NCI-H1694 treated with DMSO at 0.1 percent for 48 hours (cell line): Measurements from ENCODE around the gene ZSWIM4.

ENCODE experiments used
- DNase-seq: peaks from one replicate; lab custom pipeline; 2025; lab: John Stamatoyannopoulos, UW

Gene ZSWIM4

DNA sequence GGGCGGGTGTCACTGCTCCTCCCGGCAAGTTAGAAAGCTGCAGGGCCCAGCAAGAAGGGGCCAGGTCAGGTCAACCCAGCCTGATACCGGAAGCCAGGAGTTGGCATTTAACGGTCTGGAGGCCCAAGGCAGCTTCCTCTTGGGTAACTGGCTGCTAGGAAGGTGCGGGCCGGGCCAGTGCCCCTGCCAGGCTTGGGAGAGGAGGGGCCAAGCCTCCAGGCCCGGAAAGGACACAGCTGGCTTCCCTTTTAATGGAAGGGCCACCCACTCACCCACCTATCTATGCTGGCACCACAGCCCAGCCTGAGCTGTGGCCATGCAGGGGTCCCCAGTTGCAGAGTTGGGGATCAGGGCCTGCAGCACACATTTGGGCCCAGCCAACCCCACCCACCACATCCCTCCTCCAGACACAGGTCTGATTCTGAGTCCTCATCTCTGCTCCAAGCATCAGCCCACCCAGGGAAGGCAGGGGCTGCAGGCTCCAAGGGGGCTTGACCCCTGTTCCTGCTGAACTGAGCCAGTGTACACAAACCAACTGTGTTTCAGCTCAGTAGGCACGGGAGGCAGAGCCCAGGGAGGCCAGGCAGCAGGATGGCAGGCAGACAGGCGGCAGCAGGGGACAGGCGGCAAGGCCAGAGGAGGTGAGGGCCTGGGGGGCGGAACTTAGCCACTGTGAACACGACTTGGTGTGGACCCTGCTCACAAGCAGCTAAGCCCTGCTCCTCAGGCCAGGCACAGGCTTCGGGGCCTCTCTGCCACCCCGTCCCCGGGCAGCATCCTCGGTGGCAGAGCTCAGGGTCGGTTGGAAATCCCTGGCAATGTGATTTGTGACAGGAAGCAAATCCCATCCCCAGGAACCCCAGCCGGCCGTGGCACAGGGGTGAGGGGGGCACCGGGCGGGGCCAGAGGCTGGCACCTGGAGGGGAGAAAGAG lies 40.8 kb downstream of the ZSWIM4 start:
- DNase-seq: no peak

DNA sequence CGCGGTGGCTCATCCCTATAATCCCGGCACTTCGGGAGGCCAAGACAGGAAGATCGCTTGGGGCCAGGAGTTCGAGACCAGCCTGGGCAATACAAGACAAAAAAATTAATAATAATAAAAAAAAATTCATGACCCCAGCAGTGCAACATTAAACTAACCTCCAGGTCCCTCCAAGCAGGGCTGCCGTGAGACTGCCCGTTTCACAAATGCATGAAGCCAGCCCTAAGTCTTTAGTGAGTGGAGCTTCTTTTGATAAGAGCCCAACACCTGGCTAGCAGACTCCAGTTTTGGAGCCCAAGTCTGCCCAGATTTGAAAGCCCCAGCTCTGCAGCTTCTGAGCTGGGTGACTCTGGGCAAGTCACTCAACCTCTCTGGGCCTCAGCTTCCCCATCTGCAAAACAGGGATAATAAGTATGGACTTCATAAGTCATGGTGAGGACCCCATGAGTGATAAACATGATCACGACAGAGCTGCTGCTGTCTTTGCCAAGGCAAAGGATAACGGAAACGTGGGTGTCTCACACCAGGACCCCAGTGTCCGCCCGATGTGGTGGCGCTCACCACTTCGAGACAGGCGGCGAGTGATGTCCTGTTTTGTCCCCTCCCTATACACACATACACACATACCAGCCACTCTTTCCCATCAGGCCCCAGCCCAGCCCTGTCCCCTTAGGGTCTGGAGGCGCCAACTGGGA lies 43.3 kb downstream of the ZSWIM4 start:
- no peak for DNase-seq

DNA sequence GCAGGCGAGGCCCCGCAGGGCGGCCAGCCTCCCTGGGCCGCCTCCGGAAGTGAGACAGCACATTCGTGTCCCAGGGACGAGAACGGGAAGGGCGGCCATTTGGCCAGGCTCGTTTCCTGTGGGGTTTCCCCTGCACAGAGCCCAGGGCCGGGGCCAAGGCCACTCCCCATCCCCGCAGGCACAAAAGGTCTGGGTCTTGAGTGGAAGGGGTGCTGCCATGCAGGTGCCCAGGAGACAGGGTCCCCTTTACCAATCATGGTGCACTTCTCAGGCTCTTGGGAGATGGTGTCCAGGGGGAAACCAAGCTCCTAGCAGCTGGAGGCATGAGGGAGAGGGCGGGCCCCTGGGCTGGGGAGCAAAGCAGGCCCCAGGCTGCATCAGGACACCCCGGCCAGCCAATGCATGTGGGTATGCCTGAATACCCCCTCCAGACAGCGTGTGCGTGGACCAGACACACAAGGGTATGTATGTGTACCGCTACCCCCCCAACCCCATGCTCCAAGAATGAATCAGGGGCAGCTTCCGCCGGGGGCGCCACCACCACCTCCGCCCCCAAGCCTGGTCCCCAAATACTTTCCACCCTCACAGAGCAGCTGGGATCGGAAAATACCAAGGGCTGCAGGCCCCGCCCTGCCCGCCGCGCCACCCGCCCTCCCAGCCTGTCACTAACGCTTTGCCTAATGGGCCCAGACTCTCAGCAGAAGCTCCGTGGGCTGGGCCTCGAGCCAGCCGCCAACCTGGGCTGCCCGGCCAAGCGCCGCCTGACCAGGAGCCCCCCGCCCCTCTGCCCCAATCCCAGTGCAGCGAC lies 44.1 kb downstream of the ZSWIM4 start:
- peak; percentile 25 for DNase-seq

DNA sequence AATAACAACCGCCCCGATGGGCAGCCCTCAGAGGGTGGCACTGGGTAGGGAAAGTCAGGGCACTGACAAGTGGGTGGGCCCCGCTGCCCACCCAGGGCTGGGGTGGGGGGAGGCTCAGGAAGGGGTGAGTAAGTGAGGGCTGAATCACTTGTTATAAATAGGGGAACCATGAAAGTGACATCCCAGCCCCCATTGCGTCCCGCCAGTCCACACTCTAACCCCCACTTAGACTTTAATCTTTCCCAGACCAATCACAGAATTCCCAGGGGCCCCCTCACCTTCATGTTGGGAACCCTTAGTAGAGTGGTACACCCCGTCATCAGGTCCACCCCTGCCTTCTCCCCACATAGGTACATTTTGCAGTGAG lies 44.7 kb downstream of the ZSWIM4 start:
- DNase-seq: no peak

DNA sequence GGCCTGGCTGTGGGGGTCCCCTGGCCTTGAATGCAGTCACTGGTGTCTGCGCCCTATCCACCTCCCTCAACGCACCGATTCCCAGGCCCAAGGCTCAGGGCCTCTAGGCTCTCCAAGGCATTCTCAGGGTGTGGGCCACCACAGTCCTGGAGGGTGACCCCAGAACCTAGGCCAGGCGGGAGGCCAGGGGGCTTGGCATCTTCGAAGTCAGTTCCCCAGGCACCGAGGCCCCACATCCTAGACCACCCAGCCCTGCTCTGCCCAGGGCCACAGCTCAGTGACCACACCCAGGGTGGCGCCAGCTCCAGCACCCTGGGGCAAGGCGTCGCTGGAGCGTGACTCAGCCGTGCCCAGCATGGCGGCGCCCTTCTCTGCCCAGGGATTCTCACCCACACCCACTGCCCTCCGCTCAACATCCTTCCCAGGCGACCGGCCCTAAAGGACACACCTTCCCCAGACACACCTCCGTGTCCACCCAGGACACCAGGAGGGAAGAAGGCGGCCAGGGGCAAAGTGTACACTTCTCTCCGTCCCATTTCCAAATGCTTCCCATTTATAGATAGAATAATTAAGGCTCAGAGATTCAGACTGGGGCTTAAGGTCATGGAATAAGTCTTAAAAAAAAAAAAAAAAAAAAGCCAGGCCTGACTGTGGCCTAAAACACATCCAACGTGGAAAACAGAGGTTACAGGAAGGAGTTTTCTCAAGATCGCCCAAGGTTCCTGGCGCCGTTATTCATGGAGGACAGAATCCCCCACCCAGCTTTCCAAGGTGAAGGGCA lies 45.3 kb downstream of the ZSWIM4 start:
- no peak for DNase-seq

DNA sequence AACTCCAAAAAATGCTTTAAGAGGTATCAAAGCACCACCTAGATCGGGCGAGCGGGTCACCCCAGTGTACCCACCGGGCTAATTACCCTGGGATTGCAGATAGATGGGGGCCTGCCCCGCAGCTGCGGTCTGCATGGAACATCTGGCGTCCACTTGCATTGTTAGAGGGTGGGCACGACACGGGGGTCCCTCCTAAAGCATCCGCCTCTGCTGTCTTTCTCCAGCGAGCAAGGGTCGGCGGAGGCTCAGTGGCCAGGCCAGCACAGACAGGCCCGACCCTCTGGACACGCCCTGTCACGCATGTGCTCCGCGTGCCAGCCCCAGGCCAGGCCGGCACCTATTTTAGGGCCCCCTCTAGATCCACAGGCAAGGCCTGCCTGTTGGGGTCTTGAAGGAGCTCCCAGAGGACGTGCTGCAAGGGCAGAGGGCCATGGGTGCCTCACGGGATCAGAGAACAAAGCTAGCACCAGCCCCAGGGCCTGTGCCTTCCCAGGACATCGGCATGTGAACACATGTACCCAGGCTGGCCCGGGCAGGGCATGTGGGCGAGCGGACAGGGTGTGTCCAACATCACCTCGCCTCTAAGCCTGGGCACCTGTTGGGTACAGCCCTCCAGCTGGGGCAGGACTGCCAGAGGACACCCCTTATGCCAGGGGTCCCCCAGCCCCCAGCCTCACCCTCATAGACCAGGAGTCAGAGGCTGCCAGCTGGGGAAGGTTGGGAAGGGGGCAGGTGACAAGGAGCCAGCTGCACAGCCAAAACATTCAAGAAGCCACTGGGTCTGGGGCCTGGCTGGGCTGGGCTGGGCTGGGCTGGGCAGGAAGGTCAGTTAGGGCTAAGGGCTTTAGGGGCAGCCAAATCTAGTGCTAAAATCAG lies 46.1 kb downstream of the ZSWIM4 start:
- DNase-seq: no peak

DNA sequence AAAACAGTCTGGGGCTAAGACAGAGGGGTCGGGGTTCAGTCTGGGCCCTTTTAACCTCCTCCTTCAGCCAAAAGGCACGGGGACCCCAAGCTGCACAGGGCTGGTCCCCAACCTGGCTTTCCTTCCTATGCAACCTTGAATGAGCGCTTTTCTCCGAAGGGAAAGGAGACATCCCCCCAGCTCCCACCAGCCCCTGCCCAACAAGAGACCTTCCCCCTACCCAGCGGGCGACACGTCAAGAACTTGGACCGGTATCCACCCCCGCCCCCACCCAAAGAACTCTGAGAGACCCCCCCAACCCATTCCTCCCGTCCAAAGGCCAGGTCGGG lies 46.7 kb downstream of the ZSWIM4 start:
- no peak for DNase-seq

DNA sequence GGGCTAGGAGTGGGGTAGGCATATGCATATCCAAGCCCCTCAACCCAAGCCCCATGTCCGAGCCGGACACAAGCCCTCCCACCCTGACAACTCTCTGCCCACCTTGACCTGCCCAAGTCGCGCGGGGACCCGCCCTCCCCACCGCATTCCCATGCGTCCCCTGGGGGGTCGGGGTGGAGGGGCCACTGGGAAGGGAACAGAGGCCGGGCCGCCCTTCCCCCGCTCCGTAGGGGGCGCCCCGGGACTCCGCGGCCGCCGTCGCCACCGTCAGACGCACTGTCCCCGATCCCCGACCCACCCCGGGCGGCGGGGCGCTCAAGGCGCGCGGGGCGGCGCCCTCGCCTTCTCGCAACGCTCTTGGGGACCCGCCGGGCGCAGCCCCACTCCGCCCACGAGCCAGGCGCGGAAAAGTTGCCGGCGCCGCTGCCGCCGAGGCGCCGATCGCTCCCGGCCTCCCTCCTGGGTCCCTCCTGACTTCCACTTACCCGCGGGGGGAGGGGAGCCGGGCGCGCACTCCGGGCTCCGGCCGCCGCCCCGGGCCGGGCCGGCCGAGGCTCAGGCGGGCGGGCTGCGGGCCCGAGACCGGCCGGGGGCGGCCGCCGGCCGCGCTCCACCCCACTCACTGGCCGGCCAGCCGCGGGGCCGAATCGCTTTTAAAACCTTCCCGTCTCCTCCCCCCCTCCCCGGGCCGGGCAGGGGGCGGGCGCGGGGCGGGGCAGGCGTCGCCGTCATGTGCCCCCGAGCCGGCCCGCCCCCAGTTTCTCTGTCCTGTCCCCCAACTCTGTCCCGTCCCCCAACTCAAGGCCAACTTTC lies 47.3 kb downstream of the ZSWIM4 start:
- DNase-seq: no peak

DNA sequence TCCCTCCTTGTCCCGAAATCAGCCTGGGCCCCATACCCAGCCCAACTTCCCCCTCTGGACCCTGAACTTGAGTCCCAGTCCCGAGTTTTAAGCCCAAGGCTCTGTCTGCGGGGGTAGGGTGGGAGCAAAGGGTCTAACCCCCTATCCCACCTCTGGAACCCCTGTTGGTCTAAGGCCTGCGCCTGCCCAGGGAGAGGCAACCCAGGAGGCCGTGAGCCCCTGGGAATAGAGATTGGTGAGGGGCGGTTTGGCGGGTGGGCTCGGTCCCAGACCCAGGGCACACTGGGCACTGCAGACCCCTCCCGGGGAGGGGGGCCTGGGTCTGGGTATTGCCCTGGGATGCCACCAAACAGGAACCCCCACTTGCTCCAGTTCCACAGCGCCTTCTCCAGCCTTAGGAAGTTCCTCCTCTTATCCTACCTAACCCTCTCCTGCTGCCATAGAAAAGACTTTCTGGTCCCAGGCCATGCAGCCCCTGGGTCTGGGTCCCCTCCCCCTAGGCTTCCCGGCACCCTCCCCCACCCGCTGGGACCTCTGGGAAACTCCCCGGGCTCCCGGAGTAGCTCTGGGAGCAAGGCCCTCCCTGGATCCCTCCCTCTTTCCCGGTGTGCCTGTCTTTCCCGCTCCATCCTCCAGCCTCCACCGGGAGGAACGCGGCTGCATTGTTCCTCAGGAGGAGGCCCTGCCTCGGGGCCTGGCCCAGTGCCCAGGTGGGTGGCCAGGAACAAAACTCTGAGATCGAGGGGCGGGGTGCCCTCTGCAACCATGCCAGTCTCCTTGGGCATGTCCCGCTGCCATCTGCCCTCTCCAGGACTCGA lies 48.1 kb downstream of the ZSWIM4 start:
- no peak for DNase-seq

DNA sequence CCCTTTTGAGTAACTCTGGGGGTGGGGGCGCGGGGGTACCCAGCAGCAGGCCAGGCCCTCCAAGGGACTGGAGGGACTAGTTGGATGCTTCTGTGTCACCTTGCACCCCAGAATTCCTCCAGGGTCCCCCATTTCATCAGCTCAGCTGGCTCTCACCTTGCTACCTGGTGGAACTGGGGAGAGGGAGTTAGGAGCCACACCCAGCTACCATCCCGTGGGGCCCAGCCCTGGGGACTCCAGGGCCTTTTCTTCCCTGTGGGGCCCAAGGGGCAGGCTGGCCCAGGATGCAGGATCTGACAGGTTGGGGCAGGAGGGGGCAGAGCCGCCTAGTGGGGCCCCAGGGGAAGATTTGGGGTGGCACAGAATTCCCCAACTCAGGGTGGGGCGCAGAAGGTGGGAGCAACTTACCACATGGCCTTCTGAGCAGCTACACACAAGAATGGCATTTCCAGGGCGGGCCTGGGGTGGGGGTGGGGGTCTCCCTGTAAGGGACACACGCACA lies 48.9 kb downstream of the ZSWIM4 start:
- DNase-seq: no peak

DNA sequence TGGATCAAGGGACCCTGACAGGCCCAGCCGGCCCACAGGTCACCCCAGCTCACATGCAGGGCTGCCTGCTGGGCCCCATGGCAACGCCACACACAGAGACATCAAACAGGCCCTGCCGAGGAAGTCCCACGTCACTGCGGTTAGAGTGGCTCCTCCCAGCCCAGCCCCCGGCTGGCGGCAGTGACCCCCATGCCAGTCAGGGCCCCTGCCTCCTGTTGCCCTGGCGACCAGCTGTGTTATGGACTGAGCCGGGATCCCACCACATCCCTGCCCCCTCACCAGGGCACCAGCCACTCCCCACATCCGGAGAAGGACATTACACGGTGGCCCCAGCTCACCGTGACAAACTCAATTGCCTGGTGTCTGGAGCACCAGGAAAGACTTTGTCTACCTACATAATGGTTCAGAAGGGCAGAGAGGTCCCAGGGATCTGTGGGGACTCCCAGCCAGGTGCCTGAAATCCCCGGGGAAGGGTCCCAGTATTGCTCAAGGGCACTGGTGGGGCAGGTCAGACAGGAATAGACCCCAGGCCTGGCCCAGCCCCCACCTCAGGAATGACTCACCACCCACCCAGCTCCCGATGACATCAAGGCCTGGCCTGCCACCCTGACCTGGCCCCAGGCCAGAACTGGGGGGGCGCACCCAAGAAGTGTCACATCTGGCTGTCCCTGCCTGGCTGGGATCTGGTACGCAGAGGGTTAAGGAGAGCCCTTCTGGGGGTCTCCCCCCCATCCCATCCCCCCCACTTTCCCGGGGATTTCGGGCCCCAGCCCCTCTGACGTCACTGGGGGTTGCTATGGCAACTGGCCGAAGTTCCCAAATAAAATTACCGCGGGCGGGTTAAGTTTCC lies 51.5 kb downstream of the ZSWIM4 start:
- peak; percentile 39 for DNase-seq

DNA sequence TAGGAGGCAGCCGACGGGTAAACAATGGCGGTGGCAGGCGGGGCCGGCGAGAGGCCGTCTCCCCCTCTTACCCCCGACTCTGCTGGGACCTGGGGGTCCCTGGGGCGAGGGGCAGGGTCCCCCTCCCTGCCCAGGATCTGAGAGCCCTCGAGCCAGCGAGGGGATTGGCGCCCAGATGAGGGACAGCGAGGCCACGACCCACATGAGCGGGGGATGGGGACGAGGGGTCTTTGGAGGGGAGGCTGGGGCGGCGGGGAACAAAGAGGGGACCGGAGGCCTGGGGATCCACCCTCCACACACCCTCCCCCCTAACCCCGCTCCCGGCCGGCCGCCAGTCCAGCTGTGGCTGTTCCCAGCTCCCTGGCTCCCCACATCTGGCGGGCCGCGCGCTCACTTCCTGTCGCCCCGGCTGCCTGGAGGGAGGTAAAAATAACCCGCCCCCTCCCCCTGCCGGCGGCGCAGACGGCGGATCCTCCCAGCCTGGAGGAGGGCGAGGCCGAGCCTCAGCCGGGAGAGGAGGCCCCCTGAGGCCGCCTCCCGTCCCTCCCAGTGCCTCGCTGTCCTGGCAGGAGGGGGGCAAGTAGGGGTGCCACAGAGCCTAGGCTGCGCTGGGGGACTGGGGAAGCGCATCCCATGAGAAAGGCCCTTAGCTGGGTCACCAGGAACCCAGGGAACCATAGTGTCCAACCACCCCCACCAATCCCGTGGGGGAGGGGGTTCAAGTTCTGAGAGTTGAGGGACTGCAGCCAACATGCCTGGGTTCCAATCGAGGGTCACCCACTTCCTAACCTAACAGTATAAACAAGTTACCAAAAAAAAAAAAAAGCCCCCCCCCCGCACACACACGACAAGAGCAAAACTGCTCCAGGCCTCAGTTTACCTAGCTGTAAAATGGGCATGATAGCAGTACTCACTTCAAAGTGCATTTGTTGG lies 52.4 kb downstream of the ZSWIM4 start:
- DNase-seq: peak; percentile 45

DNA sequence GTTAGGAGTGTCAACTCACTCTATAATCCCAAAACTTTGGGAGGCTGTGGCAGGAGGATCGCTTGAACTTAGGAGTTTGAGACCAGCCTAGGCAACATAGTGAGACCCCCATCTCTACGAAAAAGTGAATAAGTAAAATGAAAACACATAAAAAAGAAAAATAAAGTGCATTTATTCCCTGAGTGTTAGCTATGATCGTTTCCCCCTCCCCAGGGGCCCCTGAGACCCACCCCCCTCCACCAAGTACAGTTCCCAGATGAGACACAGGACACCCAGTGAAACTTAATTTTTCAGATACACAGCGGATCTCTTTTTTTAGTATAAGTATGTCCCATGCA lies 53.1 kb downstream of the ZSWIM4 start:
- DNase-seq: no peak

DNA sequence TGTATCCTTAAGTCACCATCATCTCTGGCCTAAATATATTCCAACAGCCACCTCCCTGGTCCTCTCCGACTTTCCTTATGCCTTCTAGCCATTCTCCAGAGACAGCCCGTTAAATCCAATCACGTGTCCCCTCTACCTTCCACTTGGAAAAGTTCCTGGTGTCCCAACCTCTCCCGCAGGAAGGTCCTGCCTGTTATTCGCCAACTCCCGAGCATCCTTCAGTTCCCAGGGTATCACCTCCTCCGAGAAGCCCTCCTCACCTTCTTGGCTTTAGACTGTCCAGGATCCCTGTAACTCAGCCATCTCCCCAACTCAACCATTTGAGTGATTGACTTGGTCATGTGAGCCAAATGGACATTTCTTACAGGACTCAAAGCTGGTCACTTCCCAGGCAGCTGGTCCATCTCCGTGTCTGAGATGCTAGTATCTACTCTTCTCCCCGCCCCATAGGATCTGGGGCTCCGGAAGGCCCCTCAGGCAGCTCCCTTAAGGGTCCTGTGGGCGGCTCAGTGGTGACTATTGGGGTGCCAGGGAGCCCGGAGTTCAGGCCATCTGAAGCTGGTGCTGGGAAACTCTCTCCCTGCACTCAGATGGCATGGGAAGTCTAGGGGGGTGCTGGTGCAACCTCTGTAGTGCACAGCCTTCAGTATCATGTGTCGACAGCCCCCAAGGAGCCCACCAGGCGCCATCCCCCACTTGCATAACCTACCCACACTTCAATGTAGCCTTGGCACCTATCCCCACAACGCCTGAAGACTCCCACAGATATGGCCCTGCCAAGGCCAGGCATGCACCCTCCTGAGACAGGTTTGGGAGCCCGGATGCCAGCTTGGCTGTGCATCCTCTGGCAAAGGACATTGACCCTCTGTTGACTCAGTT lies 53.8 kb downstream of the ZSWIM4 start:
- DNase-seq: no peak

DNA sequence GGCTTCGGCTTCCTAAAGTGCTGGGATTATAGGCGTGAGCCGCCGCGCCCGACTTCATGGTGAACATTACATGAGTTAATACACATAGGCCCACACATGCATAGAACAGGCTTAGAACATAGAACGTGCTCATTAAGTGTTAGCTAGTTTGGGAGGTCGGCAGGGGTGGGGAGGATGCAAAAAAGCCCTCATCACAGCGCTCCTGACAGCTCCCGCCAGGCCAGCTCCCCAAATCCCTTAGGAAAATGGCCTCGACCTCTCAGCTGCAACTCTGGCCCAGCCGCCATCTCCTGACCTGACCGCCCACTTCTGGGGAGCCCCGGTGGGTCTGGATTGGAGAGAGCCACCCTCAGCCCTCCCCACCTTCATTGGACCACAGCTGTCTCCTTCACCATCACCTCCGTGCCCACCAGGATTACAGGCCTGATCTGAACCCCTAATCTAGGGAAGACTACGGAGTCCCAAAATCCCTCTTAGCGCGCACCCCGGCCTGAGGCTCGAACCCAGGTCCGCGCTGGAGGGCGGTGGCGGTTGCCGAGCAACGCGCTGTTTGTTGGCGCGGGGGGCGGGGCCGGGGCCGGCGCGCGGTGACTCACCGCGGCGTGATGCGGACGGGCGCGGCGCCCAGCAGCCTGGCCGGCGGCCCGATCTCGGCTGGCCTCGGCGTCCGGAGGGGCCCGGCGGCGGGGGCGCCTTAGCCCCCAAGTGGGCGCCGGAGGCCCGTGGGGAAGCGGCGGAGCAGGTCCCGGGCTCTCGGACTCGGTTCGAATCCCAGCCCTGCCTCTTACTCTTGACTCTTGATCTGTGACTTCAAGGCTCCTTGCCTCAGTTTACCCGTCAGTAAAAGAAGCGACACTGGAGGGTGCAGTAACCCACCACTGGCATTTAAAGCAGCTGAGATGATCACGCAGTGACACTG lies 55.0 kb downstream of the ZSWIM4 start:
- no peak for DNase-seq
